SK-N-SH treated with all-trans-retinoic acid at 6 μM for 48 hours (cell line): ENCODE results near the gene MICU2.

Source experiments
- ATAC-seq: fragments of 200-7000 bp; cut with Tn5 transposase; 3 replicates; pipeline ENCODE4 v1.9.1; 2020; ENCODE audit warnings: mild to moderate bottlenecking, moderate library complexity
- ARNTL ChIP-seq: fragments of 450-650 bp; formaldehyde crosslinking; IDR thresholded peaks from 2 replicates; pipeline ENCODE4 v1.5.0; 2020; ENCODE audit warnings: low read depth, mild to moderate bottlenecking, moderate library complexity, borderline replicate concordance
- BACH2 ChIP-seq: fragments of 250-450 bp; sonication (Bioruptor Pico); IDR thresholded peaks from 2 replicates; pipeline ENCODE4 v1.9.0; 2021; ENCODE audit warnings: mild to moderate bottlenecking, borderline replicate concordance
- CREB5 ChIP-seq: fragments of 250-450 bp; sonication (Bioruptor Pico); IDR thresholded peaks from 2 replicates; pipeline ENCODE4 v1.5.1; 2020; ENCODE audit warnings: low read depth, mild to moderate bottlenecking, moderate library complexity
- CSDC2 ChIP-seq: fragments of 250-450 bp; sonication (Bioruptor Pico); IDR thresholded peaks from 2 replicates; pipeline ENCODE4 v1.5.0; 2020; ENCODE audit warnings: mild to moderate bottlenecking, moderate library complexity
- CSRNP3 ChIP-seq: fragments of 250-450 bp; sonication (Bioruptor Pico); IDR thresholded peaks from 2 replicates; pipeline ENCODE4 v1.5.1; 2021; ENCODE audit warnings: mild to moderate bottlenecking, moderate library complexity
- GLIS3 ChIP-seq: fragments of 250-450 bp; sonication (Bioruptor Pico); IDR thresholded peaks from 2 replicates; pipeline ENCODE4 v1.5.0; 2020; ENCODE audit warnings: mild to moderate bottlenecking, moderate library complexity
- ISL1 ChIP-seq: fragments of 250-450 bp; sonication (Bioruptor Pico); IDR thresholded peaks from 2 replicates; pipeline ENCODE4 v2.1.2; 2022; ENCODE audit warnings: mild to moderate bottlenecking, moderate library complexity
- OSR1 ChIP-seq: fragments of 250-450 bp; sonication (Bioruptor Pico); IDR thresholded peaks from 2 replicates; pipeline ENCODE4 v1.8.0; 2022; ENCODE audit warnings: moderate library complexity, mild to moderate bottlenecking, inconsistent platforms
- PATZ1 ChIP-seq: fragments of 250-450 bp; sonication (Bioruptor Pico); IDR thresholded peaks from 2 replicates; pipeline ENCODE4 v1.8.0; 2020; ENCODE audit warnings: mild to moderate bottlenecking, moderate library complexity, borderline replicate concordance
- POU6F1 ChIP-seq: fragments of 250-450 bp; sonication (Bioruptor Pico); IDR thresholded peaks from 2 replicates; pipeline ENCODE4 v1.8.0; 2021; ENCODE audit warnings: low read depth, mild to moderate bottlenecking, moderate library complexity, borderline replicate concordance
- PPARA ChIP-seq: fragments of 250-450 bp; sonication (Bioruptor Pico); IDR thresholded peaks from 2 replicates; pipeline ENCODE4 v1.5.0; 2020; ENCODE audit warnings: mild to moderate bottlenecking, borderline replicate concordance
- RARB ChIP-seq: fragments of 250-450 bp; sonication (Bioruptor Pico); IDR thresholded peaks from 2 replicates; pipeline ENCODE4 v1.8.0; 2021; ENCODE audit warnings: mild to moderate bottlenecking, moderate library complexity
- SNAI2 ChIP-seq: fragments of 250-450 bp; sonication (Bioruptor Pico); IDR thresholded peaks from 2 replicates; pipeline ENCODE4 v1.5.0; 2020; ENCODE audit warnings: mild to moderate bottlenecking, moderate library complexity
- TCF4 ChIP-seq: fragments of 250-450 bp; sonication (Bioruptor Pico); IDR thresholded peaks from 2 replicates; pipeline ENCODE4 v1.8.0; 2021; ENCODE audit warnings: mild to moderate bottlenecking, moderate library complexity, borderline replicate concordance
- TSHZ2 ChIP-seq: fragments of 250-450 bp; sonication (Bioruptor Pico); IDR thresholded peaks from 2 replicates; pipeline ENCODE4 v1.5.0; 2020; ENCODE audit warnings: mild to moderate bottlenecking, moderate library complexity
- ZC3H10 ChIP-seq: fragments of 250-450 bp; sonication (Bioruptor Pico); IDR thresholded peaks from 2 replicates; pipeline ENCODE4 v1.5.1; 2021; ENCODE audit warnings: mild to moderate bottlenecking, moderate library complexity
- ZFP3 ChIP-seq: fragments of 250-450 bp; sonication (Bioruptor Pico); IDR thresholded peaks from 2 replicates; pipeline ENCODE4 v1.5.0; 2020; ENCODE audit warnings: mild to moderate bottlenecking, moderate library complexity
- ZNF565 ChIP-seq: fragments of 450-650 bp; formaldehyde crosslinking; conservative IDR thresholded peaks from 2 replicates; pipeline ENCODE4 v1.5.0; 2020; ENCODE audit warnings: low read depth, mild to moderate bottlenecking, moderate library complexity
- ZNF70 ChIP-seq: fragments of 450-650 bp; formaldehyde crosslinking; IDR thresholded peaks from 2 replicates; pipeline ENCODE4 v1.5.0; 2020; ENCODE audit warnings: mild to moderate bottlenecking, moderate library complexity
- ZNF8 ChIP-seq: fragments of 450-650 bp; formaldehyde crosslinking; IDR thresholded peaks from 2 replicates; pipeline ENCODE4 v1.5.0; 2020; ENCODE audit warnings: mild to moderate bottlenecking, moderate library complexity

The MICU2 gene

GRCh38 chr13:21548577-21548976, 55.4 kb downstream of the MICU2 start:
- TF ChIP-seq TSHZ2 (CRISPR knock-in tag) = no peak
- no peak for TF ChIP-seq ISL1 (CRISPR knock-in tag)
- TF ChIP-seq BACH2 (CRISPR knock-in tag) = no peak
- TF ChIP-seq RARB (CRISPR knock-in tag) = no peak
- no peak for TF ChIP-seq PATZ1 (CRISPR knock-in tag)
- no peak for TF ChIP-seq POU6F1
- TF ChIP-seq ARNTL = no peak
- TF ChIP-seq ZNF565 (CRISPR knock-in tag) = no peak
- no peak for TF ChIP-seq ZC3H10
- no peak for TF ChIP-seq CSDC2
- no peak for TF ChIP-seq TCF4 (CRISPR knock-in tag)
- no peak for TF ChIP-seq PPARA
- TF ChIP-seq ZFP3 (CRISPR knock-in tag) = no peak
- ATAC-seq = no peak

- TF ChIP-seq GLIS3 (CRISPR knock-in tag) (no peak), BACH2 (CRISPR knock-in tag) (no peak), CSDC2 (no peak), TSHZ2 (CRISPR knock-in tag) (no peak), ARNTL (no peak), OSR1 (CRISPR knock-in tag) (no peak), ZFP3 (CRISPR knock-in tag) (no peak), CREB5 (CRISPR knock-in tag) (no peak), ZNF70 (no peak), CSRNP3 (CRISPR knock-in tag) (no peak), ZNF8 (CRISPR knock-in tag) (no peak), SNAI2 (CRISPR knock-in tag) (no peak), TCF4 (CRISPR knock-in tag) (no peak)
Measured at GRCh38 chr13:21546372-21546771, 57.6 kb downstream of the MICU2 start.

More at GRCh38 chr13:21546372-21546771, 57.6 kb downstream of the MICU2 start:
- no peak for ATAC-seq
